CD14-positive monocyte (primary cell): ENCODE results near the gene RUFY1. TPM values are rescaled to one million over a fixed set of nuclear protein-coding genes. Genes with fewer than 3 reads are reported as not detected.
"Not testable (repeated sequence)": the region's sequence is repeated elsewhere in the genome, so short reads cannot be mapped to it uniquely, and the experiment has no call there.

Source experiments
- DNase-seq, 3 donors: peaks; one replicate each; pipeline ENCODE4 v3.0.0-alpha.2; 2011 to 2022
- H2AFZ ChIP-seq: 2 replicates; pipeline ENCODE4 v1.6.0; 2012; ENCODE audit warnings: mild to moderate bottlenecking, low read depth, low read length, inconsistent platforms; ENCODE audit not compliant: insufficient read depth, poor library complexity, severe bottlenecking
- H3K27ac ChIP-seq, 2 donors: 1 replicate in 1 of 2; 2 replicates in 1 of 2; pipeline ENCODE4 v1.5.1; 2012 to 2013; ENCODE audit warnings: low read length in 2 of 2, control low read depth in 1 of 2, inconsistent platforms in 1 of 2, low read depth in 1 of 2, mild to moderate bottlenecking in 1 of 2
- H3K27me3 ChIP-seq, 2 donors: one replicate each; pipeline versions ENCODE4 v1.6.0 to v1.6.1; 2011 to 2013; ENCODE audit warnings: low read length in 2 of 2; ENCODE audit not compliant: control insufficient read depth in 2 of 2, insufficient read depth in 2 of 2
- H3K36me3 ChIP-seq, 2 donors: replicated peaks in 1 of 2; 1 replicate in 1 of 2; 2 replicates in 1 of 2; pipeline versions ENCODE4 v1.5.1 to v1.6.1; 2012 to 2013; ENCODE audit warnings: low read length in 2 of 2, control low read depth in 1 of 2, inconsistent platforms in 1 of 2, mild to moderate bottlenecking in 1 of 2; ENCODE audit not compliant: insufficient read depth in 2 of 2, control insufficient read depth in 1 of 2
- H3K4me1 ChIP-seq, 2 donors: 1 replicate in 1 of 2; 2 replicates in 1 of 2; pipeline versions ENCODE4 v1.5.1 to v1.6.1; 2012 to 2013; ENCODE audit warnings: low read length in 2 of 2, control low read depth in 1 of 2, inconsistent platforms in 1 of 2, mild to moderate bottlenecking in 1 of 2, moderate library complexity in 1 of 2; ENCODE audit not compliant: insufficient read depth in 2 of 2, control insufficient read depth in 1 of 2
- H3K4me2 ChIP-seq: replicated peaks from 2 replicates; pipeline ENCODE3; 2012; ENCODE audit warnings: low read length, moderate library complexity, mild to moderate bottlenecking; ENCODE audit not compliant: poor library complexity, severe bottlenecking; ENCODE audit errors: extremely low read depth
- H3K4me3 ChIP-seq, 3 experiments: fragments of 200-600 bp in 1 of 3; sonication (generic) in 1 of 3; replicated peaks in 1 of 3; 1 replicate in 2 of 3; 2 replicates in 1 of 3; pipeline ENCODE4 v1.5.1; 2011 to 2013; ENCODE audit warnings: low read length in 3 of 3, mild to moderate bottlenecking in 3 of 3, control low read depth in 2 of 3, low read depth in 2 of 3, inconsistent platforms in 1 of 3, moderate library complexity in 1 of 3
- H3K79me2 ChIP-seq: 2 replicates; pipeline ENCODE4 v1.6.0; 2012; ENCODE audit warnings: mild to moderate bottlenecking, control low read depth, inconsistent platforms, low read length, moderate library complexity; ENCODE audit not compliant: insufficient read depth
- H3K9ac ChIP-seq: 2 replicates; pipeline ENCODE4 v1.6.0; 2017; ENCODE audit warnings: low read length, mild to moderate bottlenecking; ENCODE audit not compliant: insufficient read depth, poor library complexity, severe bottlenecking
- H3K9me3 ChIP-seq, 2 donors: replicated peaks in 1 of 2; 1 replicate in 1 of 2; 2 replicates in 1 of 2; pipeline versions ENCODE4 v1.5.1 to v1.6.1; 2012 to 2013; ENCODE audit warnings: low read length in 2 of 2, control low read depth in 1 of 2; ENCODE audit not compliant: control insufficient read depth in 1 of 2, insufficient read depth in 1 of 2
- H4K20me1 ChIP-seq: 2 replicates; pipeline ENCODE4 v1.6.0; 2012; ENCODE audit warnings: mild to moderate bottlenecking, low read length, control low read depth, moderate library complexity; ENCODE audit not compliant: insufficient read depth
- H3K27ac Mint-ChIP-seq, 7 donors: one replicate each; pipeline ENCODE4 v1.8.0; 2020; ENCODE audit warnings: mild to moderate bottlenecking in 7 of 7, mixed read lengths in 7 of 7, moderate library complexity in 6 of 7, inconsistent platforms in 2 of 7
- H3K27me3 Mint-ChIP-seq, 3 donors: one replicate each; pipeline ENCODE4 v1.8.0; 2021 to 2022; ENCODE audit warnings: low read depth in 3 of 3, mild to moderate bottlenecking in 3 of 3, mixed read lengths in 3 of 3, moderate library complexity in 3 of 3, inconsistent platforms in 1 of 3
- H3K36me3 Mint-ChIP-seq, 2 donors: one replicate each; pipeline ENCODE4 v1.8.0; 2020; ENCODE audit warnings: mixed read lengths in 2 of 2, inconsistent platforms in 1 of 2, mild to moderate bottlenecking in 1 of 2
- H3K4me1 Mint-ChIP-seq: one replicate; pipeline ENCODE4 v1.8.0; 2020; ENCODE audit warnings: mild to moderate bottlenecking, mixed read lengths
- H3K4me3 Mint-ChIP-seq, 2 donors: one replicate each; pipeline ENCODE4 v1.8.0; 2020; ENCODE audit warnings: mild to moderate bottlenecking in 2 of 2, mixed read lengths in 2 of 2, moderate library complexity in 1 of 2
- H3K9me3 Mint-ChIP-seq, 7 donors: one replicate each; pipeline ENCODE4 v1.8.0; 2020 to 2022; ENCODE audit warnings: mixed read lengths in 7 of 7, mild to moderate bottlenecking in 6 of 7, moderate library complexity in 6 of 7, inconsistent platforms in 2 of 7
- CTCF ChIP-seq: fragments of 200-600 bp; IDR thresholded peaks from one replicate; pipeline ENCODE4 v1.8.0; 2022; ENCODE audit warnings: antibody characterized with exemption, mild to moderate bottlenecking
- WGBS: methylation state at CpG from one replicate; pipeline ENCODE4 v1.1.5; 2013; ENCODE audit warnings: missing lambda C conversion rate; ENCODE audit not compliant: insufficient coverage; 5-methylcytosine and 5-hydroxymethylcytosine counted together
- intact Hi-C, 2 donors: fragments of 100-400 bp; cut with micrococcal nuclease; formaldehyde crosslinking; loops; one replicate each; pipeline versions ENCODE4 v1.15.0 to v1.15.1; 2023
- polyA plus RNA-seq, 3 donors: library from polyadenylated mRNA; depleted of rRNA in 1 of 3; unstranded in 2 of 3; stranded (reverse) in 1 of 3; fragments of 300-500 nt in 2 of 3; fragments of >200 nt in 1 of 3; fragmentation: Illumina TruSeq in 2 of 3; gene quantifications; 1 replicate in 2 of 3; 2 replicates in 1 of 3; pipeline ENCODE4 v1.2.3, GENCODE V29; 2012 to 2021

The RUFY1 gene
- polyA plus RNA-seq, 3 donors, result 26.9 to 29.3 (median 28.8) TPM

GRCh38 chr5:179624841-179625271 is 74.5 kb downstream of the RUFY1 start:
- DNase-seq, result no peak
- Histone ChIP-seq H2AFZ (peak overlapping the region; percentile 98), H4K20me1 (peaks cover 33% of the 10 kb centered on the region), H3K4me3 (peak overlapping the region in 1 of 3 experiments; percentile 99), H3K36me3 (peaks cover 20 to 23% of the 10 kb centered on the region in 2 donors), H3K79me2 (peaks cover 45% of the 10 kb centered on the region), H3K9me3 (no peaks in the 10 kb centered on the region), H3K27ac (peak overlapping the region; percentile 92 to 98), H3K4me2 (peak overlapping the region; percentile 84), H3K27me3 (no peaks in the 10 kb centered on the region), H3K9ac (peak overlapping the region; percentile 99), H3K4me1 (peaks cover 33 to 42% of the 10 kb centered on the region in 2 donors)
- Mint-ChIP-seq H3K27me3 (no peaks in the 10 kb centered on the region), H3K4me1 (peaks cover 34% of the 10 kb centered on the region), H3K27ac (peak overlapping the region; percentile 94 to 99 (median 98)), H3K9me3 (no peaks in the 10 kb centered on the region), H3K36me3 (peaks cover 23 to 30% of the 10 kb centered on the region in 2 donors), H3K4me3 (peak overlapping the region; percentile 94 to 98)
- 100% methylated on average over 2 of the region's 9 CpGs for whole genome bisulfite sequencing
- intact Hi-C loops, result loop anchor here (2.0 to 10.0 kb wide), 5 partner anchors 70 to 200 kb away; partner anchors contain the start of genes RUFY1 (in 2 of the 2), CANX (in 1 of the 2) and SQSTM1 (in 1 of the 2)
- no peak for TF ChIP-seq CTCF

- H3K4me3 ChIP-seq, result peak overlapping the region in 2 of 3 experiments; percentile 23 to 28
- H3K9me3 ChIP-seq, H3K9ac ChIP-seq, H3K9me3 Mint-ChIP-seq, H3K4me1 Mint-ChIP-seq, H4K20me1 ChIP-seq, DNase-seq, H3K27me3 Mint-ChIP-seq, H3K27ac Mint-ChIP-seq, H3K27ac ChIP-seq, H3K36me3 Mint-ChIP-seq, H3K79me2 ChIP-seq, H3K4me1 ChIP-seq, H3K36me3 ChIP-seq, H3K27me3 ChIP-seq, intact Hi-C loops: not testable (repeated sequence)
- H3K4me3 Mint-ChIP-seq, result peak overlapping the region in 1 of 2 donors; percentile 37
- 98% methylated on average over 9 of the region's 38 CpGs for WGBS
- H2AFZ ChIP-seq, result peak overlapping the region; percentile 41
- H3K4me2 ChIP-seq, result peak overlapping the region; percentile 53
Observed at GRCh38 chr5:179633501-179634369, 83.4 kb downstream of the RUFY1 start.

GRCh38 chr5:179634370-179635172 is 84.2 kb downstream of the RUFY1 start:
- intact Hi-C loops, DNase-seq, H3K36me3 ChIP-seq, H3K27ac ChIP-seq, H4K20me1 ChIP-seq, H3K9ac ChIP-seq, H3K27me3 Mint-ChIP-seq, H3K36me3 Mint-ChIP-seq, H3K4me2 ChIP-seq, H3K9me3 ChIP-seq, H3K79me2 ChIP-seq, H3K9me3 Mint-ChIP-seq, H3K27me3 ChIP-seq, H3K4me1 ChIP-seq, H2AFZ ChIP-seq, H3K27ac Mint-ChIP-seq, H3K4me1 Mint-ChIP-seq, H3K4me3 ChIP-seq: not testable (repeated sequence)
- peak overlapping the region in 1 of 2 donors; percentile 67 for H3K4me3 Mint-ChIP-seq
- no CpG with 5 or more reads among the region's 49 CpGs for WGBS
